H1 (cell line): ENCODE data around the gene SNX3. TPM values are rescaled to one million over a fixed set of nuclear protein-coding genes. Genes with fewer than 3 reads are reported as not detected.

ENCODE experiments used
- CTCF ChIA-PET: fragments of 300-600 bp; sonication (Branson Sonifier 250); formaldehyde crosslinking; loops from one replicate; lab custom pipeline; 2021; ENCODE audit not compliant: partially characterized antibody; lab: Charles Lee
- POLR2A ChIA-PET: fragments of 300-600 bp; sonication (Branson Sonifier 250); formaldehyde crosslinking; loops from one replicate; lab custom pipeline; 2021; ENCODE audit warnings: inconsistent platforms; ENCODE audit not compliant: partially characterized antibody; lab: Charles Lee
- DNase-seq, 2 experiments: peaks; one replicate each; pipeline versions ENCODE4 v3.0.0 to v3.0.0-alpha.2; 2010 to 2022; ENCODE audit warnings: low spot score in 2 of 2, low read depth in 1 of 2, mixed read lengths in 1 of 2
- FAIRE-seq: peaks from 2 replicates; lab custom pipeline; 2011; peaks lifted over from hg19 to GRCh38; lab: Jason Lieb, UNC
- H2AFZ ChIP-seq: 2 replicates; pipeline ENCODE4 v1.8.1; 2012; ENCODE audit warnings: low read length, inconsistent platforms
- H2AK5ac ChIP-seq: 2 replicates; pipeline ENCODE4 v1.6.1; 2013; ENCODE audit warnings: low read depth, low read length
- H2BK120ac ChIP-seq: replicated peaks from 2 replicates; pipeline ENCODE3; 2013; ENCODE audit warnings: low read depth, low read length, inconsistent platforms
- H2BK12ac ChIP-seq: 2 replicates; pipeline ENCODE4 v1.6.1; 2013; ENCODE audit warnings: low read depth, low read length
- H2BK15ac ChIP-seq: 2 replicates; pipeline ENCODE4 v1.6.1; 2013; ENCODE audit warnings: low read length
- H2BK20ac ChIP-seq: 2 replicates; pipeline ENCODE4 v1.6.1; 2013; ENCODE audit warnings: low read length
- H2BK5ac ChIP-seq: 2 replicates; pipeline ENCODE4 v1.6.1; 2013; ENCODE audit warnings: low read depth, low read length
- H3K14ac ChIP-seq: 2 replicates; pipeline ENCODE4 v1.6.1; 2013; ENCODE audit warnings: inconsistent platforms; ENCODE audit not compliant: insufficient read length
- H3K18ac ChIP-seq: 2 replicates; pipeline ENCODE4 v1.6.1; 2013; ENCODE audit warnings: low read length; ENCODE audit errors: extremely low read depth
- H3K23ac ChIP-seq: 2 replicates; pipeline ENCODE4 v1.6.1; 2013; ENCODE audit warnings: inconsistent platforms; ENCODE audit not compliant: insufficient read length
- H3K23me2 ChIP-seq: 2 replicates; pipeline ENCODE4 v1.6.1; 2013; ENCODE audit warnings: low read depth, low read length
- H3K27ac ChIP-seq: 2 replicates; pipeline ENCODE4 v1.6.1; 2011; ENCODE audit warnings: low read depth, low read length, inconsistent platforms
- H3K27me3 ChIP-seq, 4 experiments: replicated peaks in 1 of 4; 1 replicate in 1 of 4; 2 replicates in 3 of 4; pipeline versions ENCODE4 v1.6.1 to v1.8.1; 2011 to 2013; ENCODE audit warnings: low read length in 3 of 4, mild to moderate bottlenecking in 3 of 4, inconsistent platforms in 2 of 4, mixed read lengths in 2 of 4, moderate library complexity in 1 of 4; ENCODE audit not compliant: control insufficient read depth in 3 of 4, insufficient read depth in 3 of 4; ENCODE audit errors: extremely low read depth in 1 of 4
- H3K36me3 ChIP-seq, 4 experiments: 2 replicates each; pipeline versions ENCODE4 v1.6.1 to v1.8.1; 2011 to 2013; ENCODE audit warnings: mild to moderate bottlenecking in 4 of 4, low read length in 3 of 4, moderate library complexity in 2 of 4, control low read depth in 1 of 4, inconsistent platforms in 1 of 4; ENCODE audit not compliant: insufficient read depth in 4 of 4, control insufficient read depth in 2 of 4
- H3K4ac ChIP-seq: replicated peaks from 2 replicates; pipeline ENCODE3; 2013; ENCODE audit warnings: low read length, low read depth, mixed read lengths, inconsistent platforms; ENCODE audit not compliant: insufficient read length
- H3K4me1 ChIP-seq, 4 experiments: replicated peaks in 1 of 4; 1 replicate in 1 of 4; 2 replicates in 3 of 4; pipeline versions ENCODE4 v1.6.1 to v1.8.1; 2011 to 2013; ENCODE audit warnings: low read length in 3 of 4, inconsistent platforms in 2 of 4, mixed read lengths in 1 of 4; ENCODE audit not compliant: insufficient read depth in 4 of 4, control insufficient read depth in 3 of 4
- H3K4me2 ChIP-seq, 2 experiments: 2 replicates each; pipeline versions ENCODE4 v1.6.1 to v1.8.1; 2011 to 2013; ENCODE audit warnings: low read depth in 2 of 2, low read length in 2 of 2, control low read depth in 1 of 2, inconsistent platforms in 1 of 2, mild to moderate bottlenecking in 1 of 2; ENCODE audit not compliant: insufficient read depth in 1 of 2
- H3K4me3 ChIP-seq, 4 experiments: fragments of 200-600, 300-600 bp in 1 of 4; sonication (generic), shearing (Covaris generic), sonication (Bioruptor Twin) in 1 of 4; 2 replicates each; pipeline versions ENCODE4 v1.5.1 to v1.8.1; 2011 to 2016; ENCODE audit warnings: low read length in 4 of 4, low read depth in 3 of 4, control low read depth in 2 of 4, inconsistent platforms in 2 of 4, mild to moderate bottlenecking in 2 of 4, mixed read lengths in 1 of 4, moderate library complexity in 1 of 4; ENCODE audit not compliant: insufficient read depth in 2 of 4; ENCODE audit errors: extremely low read depth in 1 of 4
- H3K56ac ChIP-seq: replicated peaks from 2 replicates; pipeline ENCODE3; 2013; ENCODE audit warnings: low read depth, mild to moderate bottlenecking, mixed read lengths, low read length, inconsistent platforms; ENCODE audit not compliant: insufficient read length
- H3K79me1 ChIP-seq: 2 replicates; pipeline ENCODE4 v1.6.1; 2013; ENCODE audit warnings: low read depth, low read length, control low read depth
- H3K79me2 ChIP-seq, 2 experiments: 2 replicates each; pipeline versions ENCODE4 v1.6.1 to v1.8.1; 2012 to 2013; ENCODE audit warnings: low read length in 2 of 2, mild to moderate bottlenecking in 2 of 2, inconsistent platforms in 1 of 2; ENCODE audit not compliant: insufficient read depth in 2 of 2, control insufficient read depth in 1 of 2
- H3K9ac ChIP-seq, 4 experiments: replicated peaks in 1 of 4; 1 replicate in 1 of 4; 2 replicates in 3 of 4; pipeline versions ENCODE4 v1.6.1 to v1.8.1; 2011 to 2013; ENCODE audit warnings: low read depth in 3 of 4, low read length in 3 of 4, control low read depth in 2 of 4, mild to moderate bottlenecking in 2 of 4, moderate library complexity in 2 of 4, inconsistent platforms in 1 of 4; ENCODE audit errors: extremely low read depth in 1 of 4
- H3K9me3 ChIP-seq, 2 experiments: 2 replicates each; pipeline versions ENCODE4 v1.6.1 to v1.8.1; 2012 to 2013; ENCODE audit warnings: mild to moderate bottlenecking in 2 of 2, moderate library complexity in 2 of 2, control low read depth in 1 of 2, inconsistent platforms in 1 of 2, low read depth in 1 of 2, low read length in 1 of 2, mixed read lengths in 1 of 2; ENCODE audit not compliant: insufficient read depth in 2 of 2
- H4K20me1 ChIP-seq, 2 experiments: replicated peaks in 1 of 2; 2 replicates each; pipeline versions ENCODE3 to v1.8.1; 2011 to 2013; ENCODE audit warnings: inconsistent platforms in 2 of 2, low read length in 2 of 2, mild to moderate bottlenecking in 1 of 2; ENCODE audit not compliant: insufficient read depth in 2 of 2, control insufficient read depth in 1 of 2
- H4K5ac ChIP-seq: 2 replicates; pipeline ENCODE4 v1.6.1; 2013; ENCODE audit warnings: low read length, low read depth, mixed read lengths, inconsistent platforms; ENCODE audit not compliant: insufficient read length
- H4K8ac ChIP-seq: 2 replicates; pipeline ENCODE4 v1.8.0; 2013; ENCODE audit warnings: mild to moderate bottlenecking, moderate library complexity, low read length, inconsistent platforms; ENCODE audit not compliant: insufficient read depth; ENCODE audit errors: extremely low read depth
- H4K91ac ChIP-seq: replicated peaks from 2 replicates; pipeline ENCODE3; 2013; ENCODE audit warnings: low read length, mixed read lengths, inconsistent platforms; ENCODE audit not compliant: insufficient read length
- CBX5 ChIP-seq: fragments of 300-800, 300-1000 bp; sonication (generic); IDR thresholded peaks from 2 replicates; pipeline ENCODE4 v1.7.1; 2016; ENCODE audit warnings: antibody characterized with exemption, low read length, low read depth
- CTBP2 ChIP-seq: IDR thresholded peaks from 2 replicates; pipeline ENCODE4 v1.7.0; 2011; ENCODE audit warnings: borderline replicate concordance, mild to moderate bottlenecking, moderate library complexity, mixed read lengths, low read length; ENCODE audit not compliant: insufficient read depth, insufficient read length
- EP300 ChIP-seq, 2 experiments: IDR thresholded peaks; 1 replicate in 1 of 2; 2 replicates in 1 of 2; pipeline ENCODE4 v1.6.1; 2011 to 2012; ENCODE audit warnings: low read depth in 2 of 2, low read length in 2 of 2, mild to moderate bottlenecking in 2 of 2, borderline replicate concordance in 1 of 2, inconsistent platforms in 1 of 2, moderate library complexity in 1 of 2
- HDAC2 ChIP-seq, 2 experiments: fragments of 300-600 bp in 1 of 2; sonication (generic) in 1 of 2; IDR thresholded peaks; 2 replicates each; pipeline ENCODE4 v1.6.1; 2011 to 2012; ENCODE audit warnings: low read depth in 2 of 2, low read length in 2 of 2, mild to moderate bottlenecking in 2 of 2, moderate library complexity in 2 of 2, borderline replicate concordance in 1 of 2, inconsistent platforms in 1 of 2
- KDM5A ChIP-seq: fragments of 200-600 bp; IDR thresholded peaks from 2 replicates; pipeline ENCODE4 v1.7.1; 2012; ENCODE audit warnings: mild to moderate bottlenecking, low read length, inconsistent platforms, mixed read lengths
- NRF1 ChIP-seq: IDR thresholded peaks from 2 replicates; pipeline ENCODE4 v1.6.1; 2011; ENCODE audit warnings: mild to moderate bottlenecking, low read depth, low read length, improper control_type of control experiment
- PHF8 ChIP-seq: fragments of 200-600 bp; sonication (generic); conservative IDR thresholded peaks from 2 replicates; pipeline ENCODE4 v1.7.1; 2012; ENCODE audit warnings: low read depth, mild to moderate bottlenecking, inconsistent platforms, low read length, moderate library complexity
- TAF7 ChIP-seq: optimal IDR thresholded peaks from 2 replicates; pipeline ENCODE3; 2011; ENCODE audit warnings: low read depth, mild to moderate bottlenecking, inconsistent platforms, low read length, moderate library complexity, borderline replicate concordance
- WGBS, 2 experiments: shearing (Covaris generic) in 1 of 2; methylation state at CpG; one replicate each; pipeline versions ENCODE4 v1.1.6 to v1.1.7; 2013 to 2015; ENCODE audit warnings: low lambda C conversion rate in 2 of 2, mixed read lengths in 2 of 2, inconsistent platforms in 1 of 2, low coverage in 1 of 2, missing lambda C conversion rate in 1 of 2; ENCODE audit not compliant: insufficient replicate concordance in 2 of 2, insufficient coverage in 1 of 2, insufficient read length in 1 of 2; ENCODE audit errors: extremely low coverage in 1 of 2, missing lambda C conversion rate in 1 of 2; 5-methylcytosine and 5-hydroxymethylcytosine counted together
- polyA plus RNA-seq, 7 experiments: library from polyadenylated mRNA; depleted of rRNA in 3 of 7; stranded (reverse) in 5 of 7; unstranded in 2 of 7; fragments of >200 nt in 5 of 7; fragments of 200-250 nt in 2 of 7; gene quantifications; 1 replicate in 5 of 7; 2 replicates in 1 of 7; 4 replicates in 1 of 7; pipeline versions ENCODE4 v1.2.1 to v1.2.3, GENCODE V29; 2011 to 2013; ENCODE audit warnings: missing spikeins in 2 of 7, mixed read lengths in 2 of 7
- total RNA-seq: library from RNA; stranded (reverse); fragmentation: NEBNext Ultra II Directional; extraction: Animal tissue kit (Norgen Biotek cat#: 25700); gene quantifications from 2 replicates; pipeline ENCODE4 v1.2.1, GENCODE V29; 2021

The SNX3 gene
- total and polyA plus RNA-seq, 2 of the 8 experiments (the other 6 are each of a cell fraction or from before 2014, with no cell fraction given) = 72.5 to 150 TPM

DNA sequence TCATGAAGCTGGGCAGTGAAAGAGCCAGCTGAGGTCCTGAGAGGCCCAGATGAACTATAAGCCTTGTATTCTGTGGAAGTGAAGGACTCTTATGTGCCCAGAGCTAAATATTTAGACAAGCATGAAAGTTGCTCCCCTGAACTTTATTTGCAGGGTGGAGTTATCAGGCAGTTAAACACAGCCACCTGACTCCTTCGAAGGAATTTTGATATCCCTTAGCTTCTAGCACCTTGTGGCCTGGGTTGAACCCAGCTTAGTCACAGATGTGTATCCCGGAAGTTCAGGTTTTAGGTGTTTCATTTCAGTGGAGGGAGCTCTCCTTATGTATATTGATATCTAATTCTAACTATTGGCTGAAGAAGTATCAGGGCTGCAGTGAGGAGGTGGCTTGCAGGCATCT, 74.6 kb downstream of the SNX3 start:
- ChIA-PET POLR2A (no interaction called here), CTCF (interaction anchor here (0.8 to 4.1 kb wide), 4 partner anchors 10 to 333 kb away, joined by 3 to 26 read pairs (median 4); no protein-coding TSS in a partner anchor)
- TF ChIP-seq HDAC2 (IDR thresholded peaks at IDR 0.05; ENCODE audit: borderline replicate concordance in 1 of 2, low read depth in 2 of 2, low read length in 2 of 2) (no peak), PHF8 (no peak), KDM5A (no peak), EP300 (IDR thresholded peaks at IDR 0.05; ENCODE audit: borderline replicate concordance in 1 of 2, low read depth in 2 of 2, low read length in 2 of 2) (no peak), CBX5 (no peak), NRF1 (no peak), CTBP2 (no peak), TAF7 (no peak)
- FAIRE-seq = no peak
- no peak overlapping the region for H3K4ac ChIP-seq
- no peak overlapping the region for H3K18ac ChIP-seq
- no peak overlapping the region for H2BK5ac ChIP-seq
- H3K27ac ChIP-seq = no peak overlapping the region
- no peaks in the 10 kb centered on the region for H3K36me3 ChIP-seq
- no peak overlapping the region for H4K8ac ChIP-seq
- H3K79me1 ChIP-seq = no peaks in the 10 kb centered on the region
- no peak overlapping the region for H3K23ac ChIP-seq
- H3K27me3 ChIP-seq = peaks cover 0 to 3% (median 0%) of the 10 kb centered on the region in 4 experiments; a peak in 3 of 7 replicates
- 100% methylated on average over 2 of the region's 2 CpGs; no CpG with 5 or more reads in 1 of the 2 experiments for WGBS, 2 experiments
- H3K56ac ChIP-seq = no peak overlapping the region
- no peak overlapping the region for H2BK120ac ChIP-seq
- H3K14ac ChIP-seq = no peak overlapping the region
- H3K4me2 ChIP-seq = no peak overlapping the region
- H4K5ac ChIP-seq = no peak overlapping the region
- H3K4me1 ChIP-seq = no peaks in the 10 kb centered on the region
- no peak overlapping the region for H3K9ac ChIP-seq
- H2AK5ac ChIP-seq = no peak overlapping the region
- no peak overlapping the region for H2BK12ac ChIP-seq
- H4K91ac ChIP-seq = no peak overlapping the region
- no peak overlapping the region for H2BK20ac ChIP-seq
- H3K23me2 ChIP-seq = no peaks in the 10 kb centered on the region; the same call in 1 of the 2 replicates
- no peaks in the 10 kb centered on the region for H4K20me1 ChIP-seq
- no peak for DNase-seq
- H3K4me3 ChIP-seq = no peak overlapping the region
- H2AFZ ChIP-seq = no peak overlapping the region
- H3K79me2 ChIP-seq = no peaks in the 10 kb centered on the region
- no peaks in the 10 kb centered on the region for H3K9me3 ChIP-seq
- no peak overlapping the region for H2BK15ac ChIP-seq
